Adrenal gland (tissue), 12 donors: ENCODE measurements around the gene TEKT3. TPM values are rescaled to one million over a fixed set of nuclear protein-coding genes. Genes with fewer than 3 reads are reported as not detected.
A peak's percentile ranks its signal among the peaks of the same experiment; 100 is the strongest.

ENCODE experiments used
- DNase-seq, 7 donors: peaks; one replicate each; pipeline ENCODE4 v3.0.0-alpha.2; 2019 to 2020
- H3K27ac ChIP-seq, 5 donors: fragments of 200-600 bp; sonication (generic) in 4 of 5; 1 replicate in 3 of 5; 2 replicates in 2 of 5; pipeline versions ENCODE4 v1.5.1 to v1.8.0; 2016 to 2020; ENCODE audit warnings: mild to moderate bottlenecking in 1 of 5
- H3K27me3 ChIP-seq: fragments of 200-600 bp; 2 replicates; pipeline ENCODE4 v1.8.0; 2021
- H3K36me3 ChIP-seq, 2 donors: fragments of 200-600 bp; replicated peaks in 1 of 2; 1 replicate in 1 of 2; 2 replicates in 1 of 2; pipeline versions ENCODE4 v1.5.1 to v1.8.0; 2018 to 2022
- H3K4me1 ChIP-seq, 2 donors: fragments of 200-600 bp; replicated peaks in 1 of 2; 1 replicate in 1 of 2; 2 replicates in 1 of 2; pipeline versions ENCODE4 v1.5.1 to v1.8.0; 2018 to 2021
- H3K4me3 ChIP-seq, 4 donors: fragments of 200-600 bp; sonication (generic) in 3 of 4; one replicate each; pipeline ENCODE4 v1.5.1; 2016 to 2018
- H3K9me3 ChIP-seq, 3 donors: fragments of 200-600 bp; sonication (generic) in 1 of 3; replicated peaks in 1 of 3; 1 replicate in 2 of 3; 2 replicates in 1 of 3; pipeline versions ENCODE4 v1.5.1 to v1.8.0; 2016 to 2021
- POLR2A ChIP-seq, 2 donors: fragments of 450-650 bp; IDR thresholded peaks; one replicate each; pipeline ENCODE4 v1.6.1; 2017; ENCODE audit warnings: antibody characterized with exemption in 2 of 2, mild to moderate bottlenecking in 2 of 2, moderate library complexity in 1 of 2
- WGBS, 4 donors: extraction: QIAGEN DNeasy Blood & Tissue Kit in 2 of 4; methylation state at CpG; one replicate each; pipeline versions ENCODE4 v1.1.5 to v1.1.7; 2013 to 2017; 5-methylcytosine and 5-hydroxymethylcytosine counted together
- intact Hi-C, 2 donors: fragments of 100-400 bp; cut with DNase I; formaldehyde crosslinking; loops; one replicate each; pipeline versions ENCODE4 v1.14.1 to v1.15.0; 2022 to 2023
- polyA plus RNA-seq, 3 donors: library from polyadenylated mRNA; stranded (reverse); fragments of 200-250 nt in 2 of 3; fragments of 350-450 nt in 1 of 3; fragmentation: Illumina TruSeq in 1 of 3; extraction: RNeasy Lipid Tissue Mini Kit (QIAGEN cat#74804) in 1 of 3; gene quantifications; one replicate each; pipeline ENCODE4 v1.2.3, GENCODE V29; 2013 to 2014
- total RNA-seq, 9 donors: library from RNA; depleted of rRNA in 4 of 9; stranded (reverse); fragments of >200 nt in 4 of 9; fragments of 120-200 nt in 1 of 9; fragmentation: NEBNext Ultra II Directional in 1 of 9; extraction: Animal tissue kit (Norgen Biotek cat#: 25700) in 1 of 9; gene quantifications; one replicate each; pipeline versions ENCODE4 v1.1.0 to v1.2.4, GENCODE V29; 2013 to 2023
- TF ChIP-seq, protein P1 (sequence below), 6 experiments: fragments of 450-650 bp in 4 of 6; fragments of 200-600 bp in 2 of 6; sonication (generic) in 1 of 6; IDR thresholded peaks; 1 replicate in 5 of 6; 2 replicates in 1 of 6; pipeline versions ENCODE4 v1.5.1 to v1.8.0; 2016 to 2021; ENCODE audit warnings: antibody characterized with exemption in 6 of 6, mild to moderate bottlenecking in 2 of 6, moderate library complexity in 1 of 6
- donor health status: healthy with polysubstance abuse.
- donor health status: Bipolar disorder and iron deficiency.
- donor health status: DM: yes; HTN: yes; CAD: no.
- donor health status: DM: no; HTN: no; CAD: no.
- donor health status: DM: no; HTN: no; CAD: no.
- donor health status: DM: yes; HTN: yes; CAD: no.

TEKT3 gene
- total and polyA plus RNA-seq, 12 donors, result 0.39 to 5.5 (median 1.2) TPM; not detected in 2

DNA sequence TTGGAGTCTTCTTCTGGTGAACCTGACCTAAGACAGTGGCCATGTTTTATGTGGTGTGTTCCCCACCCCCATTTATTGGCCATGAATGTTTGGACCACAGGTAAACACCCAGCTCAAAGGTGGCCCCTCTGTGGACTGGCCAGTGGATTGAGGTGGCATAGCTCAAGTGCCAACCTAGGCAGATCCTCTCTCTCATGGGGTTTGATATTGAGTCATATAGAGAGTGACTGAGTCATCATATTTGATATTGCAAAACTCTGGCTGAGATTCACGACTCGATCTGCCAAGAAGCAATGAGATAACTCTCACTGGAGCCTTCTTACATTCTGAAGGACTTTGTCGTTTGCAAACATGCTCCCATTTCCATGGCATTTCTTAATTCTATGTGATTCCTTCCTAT is 10.5 kb upstream of the TEKT3 start:
- no peak overlapping the region for H3K4me3 ChIP-seq
- no peaks in the 10 kb centered on the region for H3K36me3 ChIP-seq
- peaks cover 0 to 4% of the 10 kb centered on the region in 2 donors for H3K4me1 ChIP-seq
- H3K27me3 ChIP-seq, result no peaks in the 10 kb centered on the region
- intact Hi-C loops, result no loop called here
- H3K9me3 ChIP-seq, result no peaks in the 10 kb centered on the region
- DNase-seq, result peak; percentile 42 to 68 (median 58)
- TF ChIP-seq, protein P1, sequence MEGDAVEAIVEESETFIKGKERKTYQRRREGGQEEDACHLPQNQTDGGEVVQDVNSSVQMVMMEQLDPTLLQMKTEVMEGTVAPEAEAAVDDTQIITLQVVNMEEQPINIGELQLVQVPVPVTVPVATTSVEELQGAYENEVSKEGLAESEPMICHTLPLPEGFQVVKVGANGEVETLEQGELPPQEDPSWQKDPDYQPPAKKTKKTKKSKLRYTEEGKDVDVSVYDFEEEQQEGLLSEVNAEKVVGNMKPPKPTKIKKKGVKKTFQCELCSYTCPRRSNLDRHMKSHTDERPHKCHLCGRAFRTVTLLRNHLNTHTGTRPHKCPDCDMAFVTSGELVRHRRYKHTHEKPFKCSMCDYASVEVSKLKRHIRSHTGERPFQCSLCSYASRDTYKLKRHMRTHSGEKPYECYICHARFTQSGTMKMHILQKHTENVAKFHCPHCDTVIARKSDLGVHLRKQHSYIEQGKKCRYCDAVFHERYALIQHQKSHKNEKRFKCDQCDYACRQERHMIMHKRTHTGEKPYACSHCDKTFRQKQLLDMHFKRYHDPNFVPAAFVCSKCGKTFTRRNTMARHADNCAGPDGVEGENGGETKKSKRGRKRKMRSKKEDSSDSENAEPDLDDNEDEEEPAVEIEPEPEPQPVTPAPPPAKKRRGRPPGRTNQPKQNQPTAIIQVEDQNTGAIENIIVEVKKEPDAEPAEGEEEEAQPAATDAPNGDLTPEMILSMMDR (IDR thresholded peaks at IDR 0.05), result no peak
- TF ChIP-seq POLR2A (IDR thresholded peaks at IDR 0.05), result no peak
- H3K27ac ChIP-seq, result peak overlapping the region in 2 of 5 donors; percentile 22 to 47
- WGBS, 4 donors, result 8 to 26% (median 17%) methylated on average over 3 of the region's 3 CpGs

GRCh38 chr17:15351478-15351840 is 10.1 kb upstream of the TEKT3 start:
- no peak for DNase-seq
- H3K36me3 ChIP-seq, result no peaks in the 10 kb centered on the region
- peak overlapping the region in 2 of 5 donors; percentile 22 to 47 for H3K27ac ChIP-seq
- no peaks in the 10 kb centered on the region for H3K9me3 ChIP-seq
- no peaks in the 10 kb centered on the region for H3K27me3 ChIP-seq
- H3K4me3 ChIP-seq, result no peak overlapping the region
- intact Hi-C loops, result no loop called here
- WGBS, 4 donors, result 50 to 57% (median 53%) methylated on average over 4 of the region's 4 CpGs
- peaks cover 0 to 4% of the 10 kb centered on the region in 2 donors for H3K4me1 ChIP-seq
- TF ChIP-seq POLR2A (IDR thresholded peaks at IDR 0.05), result no peak
- TF ChIP-seq, protein P1 (IDR thresholded peaks at IDR 0.05), result no peak

- WGBS, 4 donors, result 62 to 74% (median 63%) methylated on average over 10 of the region's 10 CpGs
Measured at GRCh38 chr17:15350777-15351477, 9.5 kb upstream of the TEKT3 start.

DNA sequence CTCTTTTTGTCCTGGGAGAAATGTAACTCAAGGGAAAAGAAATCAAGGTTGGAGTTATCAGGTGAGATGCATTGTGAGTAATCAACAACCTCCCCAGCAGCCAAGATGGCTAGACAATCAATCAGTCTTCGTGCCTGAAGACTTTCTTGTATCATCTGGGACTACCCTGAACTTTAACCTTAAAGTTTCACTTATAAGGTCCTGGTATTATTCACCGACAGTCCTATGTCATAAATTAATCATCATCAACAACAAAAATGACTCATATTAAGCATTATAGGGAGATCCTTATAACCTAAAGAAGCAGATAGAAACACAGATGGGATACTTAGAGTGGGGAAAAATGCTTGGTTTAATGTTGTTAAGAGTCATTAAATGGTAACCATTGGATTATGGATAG is 7.7 kb upstream of the TEKT3 start:
- no peak overlapping the region for H3K27ac ChIP-seq
- H3K9me3 ChIP-seq, result no peaks in the 10 kb centered on the region
- H3K4me1 ChIP-seq, result peaks cover 0 to 4% of the 10 kb centered on the region in 2 donors
- TF ChIP-seq, protein P1 (IDR thresholded peaks at IDR 0.05), result no peak
- TF ChIP-seq POLR2A (IDR thresholded peaks at IDR 0.05), result no peak
- intact Hi-C loops, result no loop called here
- no peak for DNase-seq
- peaks cover 4% of the 10 kb centered on the region for H3K27me3 ChIP-seq
- WGBS, 4 donors, result 32 to 61% (median 43%) methylated on average over 2 of the region's 2 CpGs
- H3K4me3 ChIP-seq, result no peak overlapping the region
- no peaks in the 10 kb centered on the region for H3K36me3 ChIP-seq

More at GRCh38 chr17:15350777-15351477, 9.5 kb upstream of the TEKT3 start:
- no peak overlapping the region for H3K4me3 ChIP-seq
- intact Hi-C loops, result no loop called here
- no peak overlapping the region for H3K27ac ChIP-seq
- TF ChIP-seq, protein P1 (IDR thresholded peaks at IDR 0.05), result no peak
- TF ChIP-seq POLR2A (IDR thresholded peaks at IDR 0.05), result no peak
- no peaks in the 10 kb centered on the region for H3K36me3 ChIP-seq
- no peaks in the 10 kb centered on the region for H3K9me3 ChIP-seq
- H3K27me3 ChIP-seq, result no peaks in the 10 kb centered on the region
- DNase-seq, result no peak
- peaks cover 0 to 4% of the 10 kb centered on the region in 2 donors for H3K4me1 ChIP-seq
